ENCODE data around the gene CT45A9. TPM values are rescaled to one million over a fixed set of nuclear protein-coding genes. Genes with fewer than 3 reads are reported as not detected.
"Not testable (repeated sequence)": the region's sequence is repeated elsewhere in the genome, so short reads cannot be mapped to it uniquely, and the experiment has no call there.

The CT45A9 gene, protein sequence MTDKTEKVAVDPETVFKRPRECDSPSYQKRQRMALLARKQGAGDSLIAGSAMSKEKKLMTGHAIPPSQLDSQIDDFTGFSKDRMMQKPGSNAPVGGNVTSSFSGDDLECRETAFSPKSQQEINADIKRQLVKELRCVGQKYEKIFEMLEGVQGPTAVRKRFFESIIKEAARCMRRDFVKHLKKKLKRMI
- total RNA-seq (2021) (not detected in 3 replicates), Bru-seq, nascent RNA (not detected)
- long read RNA-seq, experiment 1 = 0 reads
- long read RNA-seq, experiment 2 = 0 reads
- long read RNA-seq, experiment 3 = 0 reads

DNA sequence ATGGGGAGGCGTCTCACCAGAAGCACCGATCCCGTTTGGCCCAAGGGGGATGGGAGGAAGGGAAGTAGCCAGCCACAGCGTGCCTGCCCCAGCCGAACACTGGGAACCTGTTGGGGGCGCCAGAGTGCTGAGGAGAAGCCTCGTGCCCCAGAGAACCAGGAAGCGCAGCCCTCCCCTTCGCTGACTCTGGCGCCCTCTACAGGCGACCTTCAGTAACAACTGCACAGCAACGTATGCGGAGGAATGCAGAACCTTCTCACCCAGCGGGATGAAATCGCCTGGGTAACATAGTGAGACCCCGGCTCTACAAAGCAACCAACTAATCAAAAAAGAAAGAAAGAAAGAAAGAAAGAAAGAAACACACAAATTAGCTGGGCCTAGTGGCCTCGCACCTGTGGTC is at the start of gene CT45A9:
CT45A9 (minus strand) TSS at position 101 of the 400 bp plus-strand sequence. CDS start 3,751 bp downstream, outside the sequence.
- H3K9me3 Mint-ChIP-seq; ATAC-seq; H3K4me1 Mint-ChIP-seq; POLR2A ChIA-PET; CTCF ChIA-PET; H3K36me3 Mint-ChIP-seq; H3K27me3 Mint-ChIP-seq (ENCODE audit: low read depth); DNase-seq (ENCODE audit: low spot score); H3K27ac Mint-ChIP-seq; H3K4me3 Mint-ChIP-seq: not testable (repeated sequence)

- H3K4me3 Mint-ChIP-seq; H3K9me3 Mint-ChIP-seq; H3K27ac Mint-ChIP-seq; DNase-seq (ENCODE audit: low spot score); ATAC-seq; POLR2A ChIA-PET; H3K27me3 Mint-ChIP-seq (ENCODE audit: low read depth); H3K4me1 Mint-ChIP-seq; H3K36me3 Mint-ChIP-seq: not testable (repeated sequence)
- CTCF ChIA-PET = interaction anchor here (1.3 kb wide), 1 partner anchor 213 kb away, joined by 4 read pairs; no protein-coding TSS in a partner anchor
Observed at GRCh38 chrX:135920516-135920915, 48.9 kb upstream of the CT45A9 start.

DNA sequence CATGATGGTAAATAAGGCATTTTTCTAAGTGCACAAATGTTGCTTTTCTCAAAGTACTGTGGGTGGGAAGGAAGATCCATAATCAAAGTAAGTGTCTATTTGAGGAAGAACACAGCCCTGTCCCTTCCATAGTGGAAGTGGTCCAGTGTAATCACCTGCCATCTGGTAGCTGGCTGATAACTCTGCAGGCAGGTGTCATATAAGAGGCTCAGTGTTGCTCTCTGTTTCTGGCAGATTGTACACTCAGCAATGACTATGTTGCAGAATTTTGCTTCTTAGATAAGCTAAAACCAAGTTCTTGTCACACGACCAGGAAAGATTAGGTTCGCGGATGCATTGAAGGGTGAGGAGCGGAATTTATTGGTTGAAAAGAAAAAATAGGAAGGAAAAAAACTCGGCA is 42.8 kb upstream of the CT45A9 start:
- POLR2A ChIA-PET = no interaction called here
- DNase-seq (ENCODE audit: low spot score) = no peak
- Mint-ChIP-seq H3K36me3 (no peaks in the 10 kb centered on the region), H3K27ac (no peak overlapping the region), H3K9me3 (no peaks in the 10 kb centered on the region), H3K27me3 (ENCODE audit: low read depth) (peaks cover 3% of the 10 kb centered on the region), H3K4me3 (no peak overlapping the region), H3K4me1 (no peaks in the 10 kb centered on the region)
- ATAC-seq = no peak
- CTCF ChIA-PET = no interaction called here
- TF ChIP-seq, protein P1, sequence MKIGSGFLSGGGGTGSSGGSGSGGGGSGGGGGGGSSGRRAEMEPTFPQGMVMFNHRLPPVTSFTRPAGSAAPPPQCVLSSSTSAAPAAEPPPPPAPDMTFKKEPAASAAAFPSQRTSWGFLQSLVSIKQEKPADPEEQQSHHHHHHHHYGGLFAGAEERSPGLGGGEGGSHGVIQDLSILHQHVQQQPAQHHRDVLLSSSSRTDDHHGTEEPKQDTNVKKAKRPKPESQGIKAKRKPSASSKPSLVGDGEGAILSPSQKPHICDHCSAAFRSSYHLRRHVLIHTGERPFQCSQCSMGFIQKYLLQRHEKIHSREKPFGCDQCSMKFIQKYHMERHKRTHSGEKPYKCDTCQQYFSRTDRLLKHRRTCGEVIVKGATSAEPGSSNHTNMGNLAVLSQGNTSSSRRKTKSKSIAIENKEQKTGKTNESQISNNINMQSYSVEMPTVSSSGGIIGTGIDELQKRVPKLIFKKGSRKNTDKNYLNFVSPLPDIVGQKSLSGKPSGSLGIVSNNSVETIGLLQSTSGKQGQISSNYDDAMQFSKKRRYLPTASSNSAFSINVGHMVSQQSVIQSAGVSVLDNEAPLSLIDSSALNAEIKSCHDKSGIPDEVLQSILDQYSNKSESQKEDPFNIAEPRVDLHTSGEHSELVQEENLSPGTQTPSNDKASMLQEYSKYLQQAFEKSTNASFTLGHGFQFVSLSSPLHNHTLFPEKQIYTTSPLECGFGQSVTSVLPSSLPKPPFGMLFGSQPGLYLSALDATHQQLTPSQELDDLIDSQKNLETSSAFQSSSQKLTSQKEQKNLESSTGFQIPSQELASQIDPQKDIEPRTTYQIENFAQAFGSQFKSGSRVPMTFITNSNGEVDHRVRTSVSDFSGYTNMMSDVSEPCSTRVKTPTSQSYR (CRISPR knock-in tag; IDR thresholded peaks at IDR 0.05) = no peak
- TF ChIP-seq RELA (CRISPR knock-in tag; IDR thresholded peaks at IDR 0.05; ENCODE audit: borderline replicate concordance) (no peak), ZBTB21 (CRISPR knock-in tag; IDR thresholded peaks at IDR 0.05; ENCODE audit: borderline replicate concordance) (no peak), EMX1 (CRISPR knock-in tag; IDR thresholded peaks at IDR 0.05) (no peak), ZNF532 (CRISPR knock-in tag; IDR thresholded peaks at IDR 0.05; ENCODE audit: borderline replicate concordance) (no peak), NR3C1 (CRISPR knock-in tag; conservative IDR thresholded peaks at IDR 0.05; ENCODE audit: low read depth) (no peak), JAZF1 (CRISPR knock-in tag; IDR thresholded peaks at IDR 0.05) (no peak), ZNF317 (CRISPR knock-in tag; IDR thresholded peaks at IDR 0.05; ENCODE audit: borderline replicate concordance, low read depth) (no peak), ATF2 (CRISPR knock-in tag; IDR thresholded peaks at IDR 0.05; ENCODE audit: borderline replicate concordance, low read depth) (no peak)

- ChIA-PET CTCF (no interaction called here), POLR2A (no interaction called here)
- Mint-ChIP-seq H3K4me1 (no peaks in the 10 kb centered on the region), H3K27me3 (ENCODE audit: low read depth) (peaks cover 6% of the 10 kb centered on the region), H3K4me3 (no peak overlapping the region), H3K27ac (no peak overlapping the region), H3K36me3 (no peaks in the 10 kb centered on the region), H3K9me3 (no peaks in the 10 kb centered on the region)
- ATAC-seq (no peak), DNase-seq (ENCODE audit: low spot score) (no peak)
- TF ChIP-seq, protein P2, sequence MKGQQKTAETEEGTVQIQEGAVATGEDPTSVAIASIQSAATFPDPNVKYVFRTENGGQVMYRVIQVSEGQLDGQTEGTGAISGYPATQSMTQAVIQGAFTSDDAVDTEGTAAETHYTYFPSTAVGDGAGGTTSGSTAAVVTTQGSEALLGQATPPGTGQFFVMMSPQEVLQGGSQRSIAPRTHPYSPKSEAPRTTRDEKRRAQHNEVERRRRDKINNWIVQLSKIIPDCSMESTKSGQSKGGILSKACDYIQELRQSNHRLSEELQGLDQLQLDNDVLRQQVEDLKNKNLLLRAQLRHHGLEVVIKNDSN (CRISPR knock-in tag; IDR thresholded peaks at IDR 0.05) = no peak
- TF ChIP-seq MYBL2 (CRISPR knock-in tag; IDR thresholded peaks at IDR 0.05) = no peak
Observed at GRCh38 chrX:135910251-135910650, 38.6 kb upstream of the CT45A9 start.
